SJSA1 (cell line): ENCODE measurements around the gene CD33. TPM values are rescaled to one million over a fixed set of nuclear protein-coding genes. Genes with fewer than 3 reads are reported as not detected.
"Not testable (repeated sequence)": the region's sequence is repeated elsewhere in the genome, so short reads cannot be mapped to it uniquely, and the experiment has no call there.

Experiments used
- DNase-seq, 2 experiments: peaks; one replicate each; pipeline ENCODE4 v3.0.0-alpha.2; 2015 to 2020; ENCODE audit warnings: low spot score in 2 of 2, low read depth in 1 of 2
- H3K27ac ChIP-seq: fragments of 250-450 bp; sonication (Bioruptor Pico); 2 replicates; pipeline ENCODE4 v1.5.1; 2020; ENCODE audit warnings: mild to moderate bottlenecking, moderate library complexity
- H3K27me3 ChIP-seq: fragments of 250-450 bp; sonication (Bioruptor Pico); replicated peaks from 2 replicates; pipeline ENCODE4 v1.5.1; 2020; ENCODE audit warnings: mild to moderate bottlenecking, moderate library complexity
- H3K36me3 ChIP-seq: fragments of 250-450 bp; sonication (Bioruptor Pico); 2 replicates; pipeline ENCODE4 v1.5.1; 2020; ENCODE audit warnings: mild to moderate bottlenecking
- H3K4me1 ChIP-seq: fragments of 250-450 bp; sonication (Bioruptor Pico); replicated peaks from 2 replicates; pipeline ENCODE4 v1.6.1; 2021; ENCODE audit warnings: mild to moderate bottlenecking
- H3K4me3 ChIP-seq: fragments of 250-450 bp; sonication (Bioruptor Pico); 2 replicates; pipeline ENCODE4 v1.5.1; 2020; ENCODE audit warnings: mild to moderate bottlenecking
- H3K9me3 ChIP-seq: fragments of 250-450 bp; sonication (Bioruptor Pico); replicated peaks from 2 replicates; pipeline ENCODE4 v1.5.1; 2020; ENCODE audit warnings: mild to moderate bottlenecking
- total RNA-seq: library from RNA; depleted of rRNA; stranded (reverse); fragments of >200 nt; shearing (Covaris generic); gene quantifications from 2 replicates; pipeline ENCODE4 v1.2.3, GENCODE V29; 2014; rRNA removed

The CD33 gene
- not detected in 2 replicates for total RNA-seq

DNA sequence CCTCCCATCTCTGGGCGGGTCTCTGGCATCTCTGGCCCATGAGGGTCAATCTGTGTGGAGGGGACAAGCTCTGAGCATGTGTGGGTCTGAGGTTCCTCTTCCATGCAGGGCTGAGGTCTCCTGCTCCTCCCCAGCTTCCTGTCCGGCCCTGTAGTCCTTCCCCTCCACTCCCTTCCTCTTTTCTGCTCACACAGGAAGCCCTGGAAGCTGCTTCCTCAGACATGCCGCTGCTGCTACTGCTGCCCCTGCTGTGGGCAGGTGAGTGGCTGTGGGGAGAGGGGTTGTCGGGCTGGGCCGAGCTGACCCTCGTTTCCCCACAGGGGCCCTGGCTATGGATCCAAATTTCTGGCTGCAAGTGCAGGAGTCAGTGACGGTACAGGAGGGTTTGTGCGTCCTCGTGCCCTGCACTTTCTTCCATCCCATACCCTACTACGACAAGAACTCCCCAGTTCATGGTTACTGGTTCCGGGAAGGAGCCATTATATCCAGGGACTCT is at the start of gene CD33:
Gene CD33 (plus strand): TSS at position 183 of the 496 bp plus-strand sequence. CDS start 39 bp downstream, at position 222.
- H3K27me3 ChIP-seq, H3K9me3 ChIP-seq, H3K27ac ChIP-seq, DNase-seq, H3K36me3 ChIP-seq, H3K4me1 ChIP-seq, H3K4me3 ChIP-seq: not testable (repeated sequence)

DNA sequence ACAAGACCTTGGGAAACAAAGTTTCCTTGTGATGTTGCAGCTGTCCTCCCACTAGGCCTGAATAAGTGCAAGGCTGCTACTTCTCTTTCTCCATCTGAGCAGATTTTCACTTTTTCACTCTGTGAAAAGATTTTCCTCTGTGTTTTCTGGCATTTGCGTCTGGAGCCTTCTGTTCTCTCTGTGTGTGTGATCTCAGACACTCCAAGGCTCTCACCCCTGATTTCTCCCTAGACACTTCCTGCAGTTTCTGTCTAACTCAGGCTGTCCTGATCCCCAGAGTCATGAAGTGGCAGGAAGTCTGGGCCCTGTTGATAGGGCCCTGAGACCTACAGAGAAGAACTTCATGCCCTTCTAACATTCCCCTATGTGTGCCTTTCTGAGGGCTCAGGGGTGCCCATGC is 45.6 kb upstream of the CD33 start:
- Histone ChIP-seq H3K4me3 (no peak overlapping the region), H3K4me1 (no peaks in the 10 kb centered on the region), H3K27me3 (0 out of 2 replicates have a peak, but pooled peaks cover 2% of the 10 kb centered on the region), H3K27ac (no peak overlapping the region), H3K36me3 (no peaks in the 10 kb centered on the region), H3K9me3 (no peaks in the 10 kb centered on the region)
- no peak for DNase-seq

DNA sequence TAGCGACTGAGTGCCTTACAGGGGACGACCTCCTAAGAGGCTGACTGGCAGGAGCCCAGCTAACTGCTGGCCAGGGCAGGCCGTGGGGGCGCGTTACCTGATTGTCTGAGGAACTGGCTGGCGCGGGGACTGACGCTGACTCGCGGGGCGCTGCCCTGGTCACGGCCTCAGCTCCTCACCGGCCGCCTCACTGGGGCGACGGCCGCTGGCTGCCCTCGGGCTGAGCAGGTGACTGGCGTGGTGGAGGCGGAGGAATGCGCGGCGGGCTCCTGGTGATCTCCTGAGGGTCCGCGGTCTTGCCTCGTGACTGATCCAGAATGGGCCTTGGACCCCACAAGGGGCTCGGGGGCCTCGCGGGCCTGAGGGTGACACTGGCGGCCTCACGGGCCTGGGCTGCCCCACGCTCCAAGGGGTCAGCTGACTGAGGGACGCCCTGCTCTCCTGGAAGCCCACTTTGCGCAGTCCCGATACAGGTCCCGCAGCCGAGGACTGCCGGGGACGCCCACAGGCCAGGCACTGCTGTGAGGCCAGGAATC is 43.4 kb upstream of the CD33 start:
- H3K4me3 ChIP-seq, result no peak overlapping the region
- no peaks in the 10 kb centered on the region for H3K4me1 ChIP-seq
- H3K9me3 ChIP-seq, result no peaks in the 10 kb centered on the region
- H3K27me3 ChIP-seq, result 0 out of 2 replicates have a peak, but pooled peaks cover 2% of the 10 kb centered on the region
- no peak for DNase-seq
- H3K27ac ChIP-seq, result no peak overlapping the region
- no peaks in the 10 kb centered on the region for H3K36me3 ChIP-seq

DNA sequence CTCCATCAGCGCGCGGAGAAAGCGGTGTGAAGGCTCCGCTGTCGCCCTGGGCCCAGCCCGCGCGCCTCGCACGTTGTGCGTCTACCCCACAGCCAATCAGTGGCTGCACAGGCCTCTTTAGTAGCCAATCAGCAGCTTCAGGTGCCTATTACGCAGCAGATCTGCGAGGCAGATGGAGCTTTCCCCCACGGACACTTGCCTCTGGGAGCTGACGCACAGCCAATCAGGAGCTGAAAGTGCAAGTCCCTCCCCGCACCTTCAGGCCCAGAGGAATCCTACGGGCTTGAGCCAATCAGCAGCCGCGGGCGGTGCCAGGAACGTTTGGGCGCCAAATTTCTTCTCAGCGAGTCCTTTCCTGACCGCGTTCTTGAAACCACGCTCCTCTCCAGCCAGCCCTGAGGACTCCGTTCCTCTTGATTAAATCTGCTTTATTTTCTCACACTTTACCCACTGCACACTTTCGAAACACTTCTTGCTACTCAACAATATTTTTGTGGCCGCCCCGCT is 42.9 kb upstream of the CD33 start:
- Histone ChIP-seq H3K27me3 (0 out of 2 replicates have a peak, but pooled peaks cover 2% of the 10 kb centered on the region), H3K36me3 (no peaks in the 10 kb centered on the region), H3K4me1 (no peaks in the 10 kb centered on the region), H3K9me3 (no peaks in the 10 kb centered on the region), H3K27ac (no peak overlapping the region), H3K4me3 (no peak overlapping the region)
- no peak for DNase-seq

DNA sequence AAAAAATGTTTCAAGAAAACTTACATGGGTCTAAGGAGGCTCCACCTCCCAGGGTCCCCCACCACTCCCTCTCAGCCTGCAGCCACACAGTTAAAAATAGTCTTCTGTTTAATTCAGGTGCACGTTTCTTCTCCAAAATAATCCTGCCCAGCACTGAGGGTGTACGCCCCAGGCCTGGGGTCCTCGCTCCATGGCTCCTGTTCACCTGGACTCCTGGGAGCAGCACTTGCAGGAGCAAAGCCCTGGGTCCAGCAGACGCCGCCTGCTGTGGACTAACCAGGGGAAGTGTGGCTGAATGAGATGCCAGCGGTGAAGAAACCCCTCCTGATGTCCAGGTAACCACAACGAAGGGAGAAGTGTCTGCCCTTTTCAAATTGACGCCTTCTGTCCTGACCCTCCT is 41.3 kb upstream of the CD33 start:
- H3K27ac ChIP-seq, result no peak overlapping the region
- peaks cover 5% of the 10 kb centered on the region; the same call in 1 of the 2 replicates for H3K27me3 ChIP-seq
- no peak overlapping the region for H3K4me3 ChIP-seq
- no peak for DNase-seq
- no peaks in the 10 kb centered on the region for H3K9me3 ChIP-seq
- no peaks in the 10 kb centered on the region for H3K4me1 ChIP-seq
- no peaks in the 10 kb centered on the region for H3K36me3 ChIP-seq

DNA sequence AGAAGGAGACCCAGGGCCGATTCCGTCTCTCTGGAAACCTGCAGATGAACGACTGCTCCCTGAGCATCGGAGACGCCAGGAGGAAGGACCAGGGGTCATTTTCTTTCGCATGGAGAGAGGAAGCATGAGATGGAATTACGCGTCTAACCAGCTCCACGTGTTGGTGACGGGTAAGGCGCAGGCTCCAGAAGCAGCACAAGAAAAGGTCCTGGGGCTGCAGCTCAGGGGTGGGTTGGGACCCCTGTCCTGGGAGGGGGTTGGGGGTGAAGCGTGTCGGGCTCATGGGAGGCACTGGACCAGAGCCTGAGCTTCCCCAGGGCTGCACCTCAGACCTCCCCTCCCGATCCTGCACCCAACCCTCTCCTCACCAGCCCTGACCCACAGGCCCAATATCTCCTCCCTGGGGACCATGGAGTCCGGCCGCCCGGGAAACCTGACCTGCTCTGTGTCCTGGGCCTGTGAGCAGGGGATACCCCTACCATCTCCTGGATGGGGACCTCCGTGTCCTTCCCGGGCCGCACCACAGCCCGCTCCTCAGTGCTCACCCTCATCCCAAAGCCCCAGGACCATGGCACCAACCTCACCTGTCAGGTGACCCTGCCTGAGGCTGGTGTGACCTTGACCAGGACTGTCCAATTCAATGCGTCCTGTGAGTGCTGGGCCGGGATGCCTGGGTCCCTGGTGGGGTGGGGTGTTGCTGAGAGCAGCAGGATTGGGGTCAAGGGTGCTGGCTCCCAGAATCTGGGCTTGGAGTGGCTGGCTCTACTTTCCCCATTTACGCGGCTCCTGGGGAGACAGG is 39.6 kb upstream of the CD33 start:
- Histone ChIP-seq H3K9me3 (no peaks in the 10 kb centered on the region), H3K36me3 (no peaks in the 10 kb centered on the region), H3K27ac (no peak overlapping the region), H3K27me3 (peaks cover 7% of the 10 kb centered on the region; the same call in 1 of the 2 replicates), H3K4me3 (no peak overlapping the region), H3K4me1 (no peaks in the 10 kb centered on the region)
- no peak for DNase-seq

GRCh38 chr19:51185868-51186215 is 39.0 kb upstream of the CD33 start:
- H3K4me3 ChIP-seq, result no peak overlapping the region
- no peaks in the 10 kb centered on the region for H3K4me1 ChIP-seq
- no peaks in the 10 kb centered on the region for H3K36me3 ChIP-seq
- no peak for DNase-seq
- H3K27ac ChIP-seq, result no peak overlapping the region
- H3K27me3 ChIP-seq, result peaks cover 7% of the 10 kb centered on the region; the same call in 1 of the 2 replicates
- H3K9me3 ChIP-seq, result no peaks in the 10 kb centered on the region

DNA sequence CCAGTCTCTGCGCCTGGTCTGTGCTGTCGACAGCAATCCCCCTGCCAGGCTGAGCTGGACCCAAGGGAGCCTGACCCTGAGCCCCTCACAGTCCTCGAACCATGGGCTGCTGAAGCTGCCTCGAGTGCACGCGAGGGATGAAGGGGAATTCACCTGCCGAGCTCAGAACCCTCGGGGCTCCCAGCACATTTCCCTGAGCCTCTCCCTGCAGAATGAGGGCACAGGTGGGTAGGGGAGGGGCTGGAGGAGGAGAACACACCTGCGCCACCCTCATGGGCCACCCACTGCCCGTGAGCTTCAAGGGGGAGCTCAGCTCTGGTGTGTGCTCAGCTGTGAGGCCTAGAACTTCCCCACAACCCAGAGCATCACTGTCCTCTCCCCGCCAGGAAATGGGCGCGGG is 38.6 kb upstream of the CD33 start:
- Histone ChIP-seq H3K4me1 (no peaks in the 10 kb centered on the region), H3K9me3 (no peaks in the 10 kb centered on the region), H3K27me3 (peaks cover 7% of the 10 kb centered on the region; the same call in 1 of the 2 replicates), H3K4me3 (no peak overlapping the region), H3K36me3 (no peaks in the 10 kb centered on the region), H3K27ac (no peak overlapping the region)
- DNase-seq, result no peak

DNA sequence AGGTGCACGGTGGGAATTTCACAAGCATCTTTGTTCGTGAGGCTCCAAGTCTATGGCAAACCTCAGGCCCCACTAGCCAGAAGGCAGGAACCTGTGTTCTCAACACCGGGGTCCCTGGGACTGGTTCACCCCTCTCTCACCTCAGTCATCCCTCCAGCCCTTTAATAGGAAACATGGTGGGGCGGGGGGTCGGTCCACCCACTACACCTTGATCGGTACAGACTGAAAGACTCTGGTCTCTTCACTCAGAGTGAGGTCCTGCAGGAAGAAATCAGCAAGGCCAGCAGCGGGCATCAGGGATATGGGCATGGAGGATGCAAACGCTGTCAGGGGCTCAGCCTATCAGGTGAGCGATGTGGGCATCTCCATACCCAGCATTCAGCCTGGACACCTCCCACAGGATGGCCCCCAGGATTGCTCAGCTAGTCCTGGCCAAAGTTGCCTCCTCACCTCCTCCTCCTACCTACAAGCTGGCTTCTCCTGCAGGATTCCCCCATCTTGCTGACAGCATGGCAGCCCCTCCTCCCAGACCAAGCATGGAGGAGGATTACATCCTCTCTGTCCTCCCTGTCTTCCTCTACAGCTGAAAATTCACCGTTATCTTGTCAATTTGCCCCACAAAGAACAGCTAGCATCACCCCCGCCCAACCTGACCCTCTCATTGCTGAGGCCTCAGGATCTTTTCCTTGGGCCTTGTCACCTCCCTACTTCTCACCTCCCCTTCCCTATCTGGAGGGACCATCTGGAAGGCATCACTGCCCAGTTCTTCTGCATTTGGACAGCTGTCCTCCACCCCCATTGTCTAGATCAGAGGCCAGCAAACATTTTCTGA is 37.3 kb upstream of the CD33 start:
- no peak overlapping the region for H3K27ac ChIP-seq
- H3K4me1 ChIP-seq, result no peaks in the 10 kb centered on the region

DNA sequence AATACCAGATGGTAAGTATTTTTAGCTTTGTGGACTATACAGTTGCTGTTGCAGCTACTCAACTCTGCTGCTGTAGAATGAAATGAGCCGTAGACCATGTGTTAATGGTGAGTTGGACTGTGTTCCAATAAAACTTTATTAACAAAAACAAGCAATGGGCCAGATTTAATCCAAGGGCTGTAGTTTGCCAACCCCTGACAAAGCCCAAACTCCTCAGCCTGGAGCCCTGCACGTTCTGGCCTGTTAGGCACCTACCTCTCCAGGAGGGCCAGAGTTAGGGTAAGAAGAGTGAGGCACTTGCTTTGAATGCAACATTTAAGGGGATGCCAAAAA is 36.7 kb upstream of the CD33 start:
- H3K4me1 ChIP-seq, result no peaks in the 10 kb centered on the region
- H3K27ac ChIP-seq, result no peak overlapping the region
- no peaks in the 10 kb centered on the region for H3K36me3 ChIP-seq
- no peak for DNase-seq
- H3K27me3 ChIP-seq, result peaks cover 7% of the 10 kb centered on the region; the same call in 1 of the 2 replicates
- H3K4me3 ChIP-seq, result no peak overlapping the region
- no peaks in the 10 kb centered on the region for H3K9me3 ChIP-seq

More for the DNA sequence above, 37.3 kb upstream of the CD33 start:
- DNase-seq, result no peak
- Histone ChIP-seq H3K27me3 (peaks cover 7% of the 10 kb centered on the region; the same call in 1 of the 2 replicates), H3K36me3 (no peaks in the 10 kb centered on the region), H3K9me3 (no peaks in the 10 kb centered on the region), H3K4me3 (no peak overlapping the region)

- Histone ChIP-seq H3K9me3 (no peaks in the 10 kb centered on the region), H3K27ac (no peak overlapping the region), H3K4me3 (no peak overlapping the region), H3K36me3 (no peaks in the 10 kb centered on the region), H3K4me1 (peaks cover 9% of the 10 kb centered on the region), H3K27me3 (peaks cover 7% of the 10 kb centered on the region; the same call in 1 of the 2 replicates)
- no peak for DNase-seq
Observed at GRCh38 chr19:51192689-51193088, 32.2 kb upstream of the CD33 start.

DNA sequence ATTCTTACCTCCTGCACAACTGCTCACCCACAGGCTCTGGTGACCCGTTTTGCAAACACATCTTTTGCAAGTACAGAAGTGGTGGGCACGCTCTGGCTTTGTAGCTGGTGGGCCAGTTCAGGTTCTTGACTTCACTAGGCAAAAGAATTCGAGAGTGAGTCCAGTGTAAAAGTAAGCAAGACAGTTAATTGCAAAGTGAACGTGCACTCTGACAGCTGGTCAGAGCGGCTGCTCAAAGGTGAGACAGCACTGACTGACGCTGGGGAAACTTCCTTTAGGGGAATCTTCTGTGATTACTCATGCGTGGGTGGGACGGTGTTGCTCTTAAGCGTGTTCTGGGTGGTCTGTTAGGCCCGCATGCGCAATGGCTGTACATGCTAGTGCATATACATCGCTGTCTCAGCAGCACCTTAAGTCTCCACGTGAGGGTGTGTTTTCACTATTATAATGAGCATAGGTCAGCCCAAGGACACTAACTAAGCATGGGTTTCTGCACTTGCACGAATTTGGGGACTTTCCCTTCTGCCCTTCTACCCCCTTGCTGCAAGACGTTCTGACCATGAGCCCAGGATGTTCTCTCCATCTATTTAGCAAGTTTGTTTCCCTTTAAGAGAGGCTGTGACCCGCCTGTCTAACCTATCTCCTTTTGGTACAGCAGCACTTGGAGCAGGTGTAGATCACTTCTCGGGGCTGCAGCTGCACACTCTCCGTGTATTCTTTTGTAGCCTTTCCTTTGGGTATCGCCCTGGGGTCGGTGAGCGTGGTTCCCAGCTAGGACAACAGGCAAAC is 30.2 kb upstream of the CD33 start:
- Histone ChIP-seq H3K27me3 (no peaks in the 10 kb centered on the region; the same call in 1 of the 2 replicates), H3K4me1 (peaks cover 9% of the 10 kb centered on the region), H3K9me3 (no peaks in the 10 kb centered on the region), H3K36me3 (no peaks in the 10 kb centered on the region), H3K27ac (no peak overlapping the region), H3K4me3 (no peak overlapping the region)
- peak in 1 of 2 experiments; percentile 14 for DNase-seq

DNA sequence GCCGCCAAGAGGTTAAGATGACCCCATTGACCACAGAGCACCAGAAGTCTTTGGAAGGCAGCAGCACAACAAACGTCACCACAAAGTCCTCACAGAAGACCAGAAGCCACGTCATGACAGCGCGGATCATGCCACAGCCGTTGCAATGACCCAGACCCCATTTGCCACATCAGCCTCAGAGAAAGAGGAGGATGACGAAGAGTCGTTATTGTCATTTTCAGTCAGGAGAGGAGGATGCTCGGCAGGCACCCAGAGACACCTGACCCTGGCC is 29.6 kb upstream of the CD33 start:
- Histone ChIP-seq H3K36me3 (no peaks in the 10 kb centered on the region), H3K27ac (no peak overlapping the region), H3K4me3 (no peak overlapping the region), H3K9me3 (no peaks in the 10 kb centered on the region), H3K4me1 (peaks cover 9% of the 10 kb centered on the region), H3K27me3 (no peaks in the 10 kb centered on the region; the same call in 1 of the 2 replicates)
- DNase-seq, result no peak
